Islet precursor cell (in vitro differentiated cells): ENCODE results near the gene CRY2.
"Not testable (repeated sequence)": the region's sequence is repeated elsewhere in the genome, so short reads cannot be mapped to it uniquely, and the experiment has no call there.

Experiments
- DNase-seq: peaks from one replicate; pipeline ENCODE4 v3.0.0-alpha.2; 2018

CRY2 gene

GRCh38 chr11:45811571-45812290 is 35.5 kb upstream of the CRY2 start:
- DNase-seq, result no peak

DNA sequence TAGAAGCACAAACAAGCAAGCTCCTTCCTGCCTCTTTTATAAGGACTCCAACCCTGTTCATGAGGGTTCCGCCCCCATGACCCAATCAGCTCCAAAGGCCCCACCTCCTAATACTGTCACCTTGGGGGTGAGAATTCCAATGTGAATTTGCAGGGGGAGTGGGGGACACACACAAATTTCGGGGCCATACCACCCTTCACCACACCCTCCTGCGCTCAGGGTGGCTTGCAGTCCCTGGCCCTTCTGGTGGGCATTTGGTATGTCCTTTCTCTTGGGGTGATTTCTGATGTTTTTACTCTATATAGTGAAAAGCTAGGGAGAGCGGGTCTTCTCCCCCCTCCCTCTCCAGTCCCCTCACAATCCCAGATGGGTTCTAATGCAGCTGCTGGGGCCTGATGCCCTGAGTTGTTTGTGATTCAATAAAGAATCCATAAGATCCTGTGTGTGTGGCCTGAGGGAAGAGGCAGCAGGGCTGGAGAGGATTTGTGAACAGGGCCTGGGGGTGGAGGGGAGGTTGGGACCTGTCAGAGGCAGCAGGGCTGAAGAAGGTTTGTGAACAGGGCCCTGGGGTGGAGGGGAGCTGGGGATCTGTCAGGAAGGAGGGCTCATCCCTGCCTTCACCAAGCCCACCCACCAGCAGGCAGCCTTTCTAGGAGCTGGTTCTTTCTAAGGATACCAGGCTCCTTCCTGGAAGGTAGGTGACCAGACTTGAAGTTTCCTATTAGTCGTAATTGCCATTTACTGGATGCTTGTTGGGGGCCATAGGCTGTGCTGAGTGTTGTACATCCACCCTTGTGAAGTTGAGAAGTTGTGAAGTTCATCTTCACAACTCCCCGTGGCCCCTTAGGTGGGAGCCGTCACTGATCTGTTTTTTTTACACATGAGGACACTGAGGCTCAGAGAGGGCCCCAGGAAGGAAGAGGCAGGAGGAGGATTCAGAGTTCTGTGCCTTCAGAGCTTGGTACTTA is 34.4 kb upstream of the CRY2 start:
- no peak for DNase-seq

DNA sequence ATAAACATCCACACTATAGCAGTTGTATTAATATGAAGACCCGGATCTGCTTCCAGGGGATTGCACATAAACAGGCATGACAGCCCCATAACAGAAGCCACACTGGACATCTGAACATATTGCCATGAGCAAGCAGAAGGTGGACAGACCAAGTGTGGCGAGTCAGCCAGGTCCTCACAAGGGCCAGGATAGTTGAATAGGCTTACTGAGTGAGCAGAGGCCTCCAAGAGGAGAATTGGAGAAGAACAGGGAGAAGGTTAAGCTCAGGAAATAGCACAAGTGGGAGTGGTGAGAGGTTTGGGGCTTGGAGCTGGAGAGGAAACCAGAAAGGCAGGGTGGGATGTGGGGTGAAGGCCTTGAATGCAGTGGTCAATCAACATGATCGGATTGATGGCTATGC is 31.5 kb upstream of the CRY2 start:
- DNase-seq, result no peak

- DNase-seq, result no peak
Measured at GRCh38 chr11:45816614-45817013, 30.7 kb upstream of the CRY2 start.

- no peak for DNase-seq
Measured at GRCh38 chr11:45817191-45817590, 30.1 kb upstream of the CRY2 start.

DNA sequence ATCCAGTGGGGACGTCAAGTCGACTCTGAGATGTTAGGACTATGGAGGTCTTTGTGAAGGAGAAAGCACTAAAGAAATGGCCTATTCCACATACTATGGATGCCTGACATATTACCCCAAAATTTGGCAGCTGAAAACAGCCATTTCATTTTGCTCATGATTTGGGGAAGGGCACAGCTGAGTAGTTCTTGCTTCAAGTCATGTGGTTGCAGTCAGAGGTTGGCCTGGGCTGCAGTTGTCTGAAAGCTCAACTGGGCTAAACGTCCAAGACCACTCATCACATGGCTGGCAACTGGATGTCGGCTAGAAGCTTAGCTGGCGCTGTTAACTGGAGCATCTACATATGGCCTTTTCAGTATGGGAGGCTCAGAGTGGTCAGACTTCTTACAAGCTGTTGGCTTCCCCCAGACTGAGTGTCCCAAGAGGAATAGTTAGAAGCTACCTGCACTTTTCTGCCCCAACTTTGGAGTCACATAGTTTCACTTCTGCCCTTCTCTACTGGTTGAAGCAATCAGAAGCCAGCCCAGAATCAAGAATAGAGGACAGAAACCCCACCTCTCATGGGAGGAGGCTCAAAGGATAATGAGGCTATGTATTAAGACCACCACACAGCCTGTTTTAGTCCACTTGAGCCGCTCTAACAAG is 28.2 kb upstream of the CRY2 start:
- no peak for DNase-seq

- DNase-seq, result no peak
Measured at GRCh38 chr11:45820211-45820857, 26.9 kb upstream of the CRY2 start.

DNA sequence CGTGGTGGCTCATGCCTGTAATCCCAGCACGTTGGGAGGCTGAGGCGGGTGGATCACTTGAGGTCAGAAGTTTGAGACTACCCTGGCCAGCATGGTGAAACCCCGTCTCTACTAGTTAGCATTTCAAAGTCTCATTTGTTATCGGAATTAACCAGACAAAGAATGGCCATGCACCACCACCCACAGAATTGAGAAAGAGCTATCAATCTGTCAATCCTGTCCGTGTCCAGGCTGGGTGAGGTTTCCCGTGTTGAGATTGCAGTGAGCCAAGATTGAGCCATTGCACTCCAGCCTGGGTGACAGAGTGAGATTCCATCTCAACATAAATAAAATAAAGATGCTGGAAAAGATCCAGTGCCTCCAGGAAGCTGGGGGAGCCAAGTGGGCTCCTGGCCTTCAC is 20.8 kb upstream of the CRY2 start:
- DNase-seq, result not testable (repeated sequence)

DNA sequence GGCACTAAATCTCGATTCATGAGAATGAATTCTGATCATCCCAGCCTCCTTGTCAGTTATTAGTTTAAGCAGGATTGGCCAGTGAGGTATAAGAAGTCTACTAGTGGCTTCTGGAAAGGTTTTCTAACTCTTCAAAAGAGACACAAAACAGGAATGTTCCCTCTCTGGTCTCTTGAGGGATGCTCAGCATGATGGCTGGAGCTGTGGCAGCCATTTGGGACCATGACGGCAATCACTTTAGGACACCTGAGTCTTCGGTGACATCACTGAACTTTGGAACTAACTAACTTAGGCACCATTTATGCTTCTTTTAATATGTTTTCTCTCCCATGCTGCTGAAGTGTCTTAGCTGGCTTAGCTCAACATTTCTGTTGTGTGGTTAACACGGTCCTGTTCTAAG is 20.2 kb upstream of the CRY2 start:
- no peak for DNase-seq

DNA sequence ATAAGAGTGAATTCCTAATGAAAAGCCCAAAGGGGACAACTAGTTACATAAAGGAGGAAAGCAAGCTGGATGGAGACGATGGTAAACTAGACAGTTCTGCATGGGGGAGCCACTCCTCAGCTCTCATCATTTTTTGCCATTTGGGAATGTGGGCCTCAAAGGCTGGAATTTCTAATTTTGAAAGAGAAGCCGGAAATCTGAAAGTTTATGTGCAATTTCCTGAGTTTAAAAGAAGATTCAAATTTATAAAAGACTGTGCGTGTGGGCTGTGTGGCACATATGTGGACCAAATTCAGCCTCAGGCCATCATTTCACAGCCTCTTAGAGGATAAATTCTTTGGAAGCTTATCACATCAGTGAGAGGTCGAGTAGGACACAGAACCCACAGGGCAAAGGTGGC is 18.3 kb upstream of the CRY2 start:
- no peak for DNase-seq

DNA sequence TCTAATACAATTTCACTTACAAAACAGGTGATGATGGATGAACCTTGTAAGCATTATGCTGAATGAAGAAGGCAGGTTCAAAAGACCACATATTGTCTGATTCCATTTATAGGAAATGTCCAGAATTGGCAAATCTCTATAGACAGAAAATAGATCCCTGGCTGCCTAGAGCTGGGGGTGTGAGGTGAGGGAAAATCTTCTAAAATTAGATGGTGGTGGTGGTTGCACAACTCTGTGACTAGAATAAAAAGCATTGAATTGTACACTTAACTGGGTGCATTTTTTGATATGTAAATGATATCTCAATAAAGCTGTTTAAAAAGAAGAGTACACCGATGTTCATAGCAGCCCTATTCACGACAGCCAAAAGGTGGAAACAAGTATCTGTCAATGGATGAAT is 16.7 kb upstream of the CRY2 start:
- DNase-seq, result no peak

GRCh38 chr11:45832811-45833441 is 14.3 kb upstream of the CRY2 start:
- DNase-seq, result peak; percentile 66

GRCh38 chr11:45833761-45834160 is 13.5 kb upstream of the CRY2 start:
- no peak for DNase-seq

- DNase-seq, result no peak
Measured at GRCh38 chr11:45834298-45834756, 12.9 kb upstream of the CRY2 start.

DNA sequence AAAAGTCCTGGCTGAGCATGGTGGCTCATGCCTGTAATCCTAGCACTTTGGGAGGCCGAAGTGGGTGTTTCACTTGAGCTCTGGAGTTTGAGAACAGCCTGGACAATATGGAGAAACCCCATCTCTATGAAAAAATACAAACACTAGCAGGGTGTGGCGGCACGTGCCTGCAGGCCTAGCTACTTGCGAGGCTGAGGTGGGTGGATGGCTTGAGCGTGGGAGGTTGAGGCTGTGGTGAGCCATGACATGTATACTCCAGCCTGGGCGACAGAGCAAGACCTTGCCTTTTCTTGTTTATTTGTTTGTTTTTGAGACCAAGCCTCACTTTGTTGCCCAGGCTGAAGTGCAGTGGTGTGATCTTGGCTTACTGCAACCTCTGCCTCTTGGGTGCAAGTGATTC is 8.1 kb upstream of the CRY2 start:
- no peak for DNase-seq

GRCh38 chr11:45840251-45840650 is 7.0 kb upstream of the CRY2 start:
- not testable (repeated sequence) for DNase-seq

GRCh38 chr11:45843158-45843924 is 3.9 kb upstream of the CRY2 start:
- peak; percentile 92 for DNase-seq

- DNase-seq, result no peak
Measured at GRCh38 chr11:45844822-45845578, 2.3 kb upstream of the CRY2 start.

DNA sequence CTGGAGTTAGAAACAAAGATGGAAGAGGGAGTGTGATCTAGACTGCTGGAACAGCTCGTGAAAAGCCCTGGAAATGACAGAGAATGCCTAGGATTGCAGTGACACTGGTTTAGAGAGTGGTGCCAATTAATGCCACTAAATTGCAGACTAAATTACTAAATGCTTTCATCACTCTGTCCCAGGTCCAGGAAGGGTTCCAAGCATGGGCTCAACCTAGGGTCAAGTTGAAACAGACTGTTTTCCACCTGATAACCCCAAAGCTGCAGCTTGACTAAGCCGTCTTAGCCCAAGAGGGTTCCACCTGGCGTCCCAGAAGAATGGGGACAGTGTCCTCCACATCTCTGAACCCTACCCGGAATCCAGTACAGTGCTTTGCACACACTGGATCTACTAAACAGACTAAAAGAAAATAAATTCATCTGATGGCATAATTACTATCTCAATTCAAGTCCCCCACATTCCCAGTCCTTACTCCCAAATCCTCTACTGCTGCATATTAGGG is 1.1 kb upstream of the CRY2 start:
- no peak for DNase-seq

DNA sequence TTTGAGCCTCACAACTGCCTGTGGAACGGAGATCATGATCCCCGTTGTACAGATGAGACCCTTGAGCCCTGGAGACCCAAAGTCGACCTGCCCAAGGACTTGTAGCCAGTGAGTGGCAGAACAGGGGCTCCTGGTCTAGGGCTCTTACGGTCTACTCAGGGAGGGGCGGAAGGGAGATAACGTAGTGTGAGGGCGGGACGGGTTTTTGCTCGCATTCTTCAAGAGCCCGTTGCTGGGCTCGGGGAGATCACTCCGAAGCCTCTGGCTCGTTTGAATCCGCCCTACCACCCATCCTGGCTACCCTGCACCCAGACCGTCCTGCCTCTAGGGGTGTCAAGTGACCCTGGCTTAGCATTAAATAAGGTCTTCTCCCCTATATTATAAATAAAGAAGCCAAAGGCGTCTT is 639 bp downstream of the CRY2 start:
- DNase-seq, result peak; percentile 83

GRCh38 chr11:45848654-45849081 is 1.4 kb downstream of the CRY2 start:
- DNase-seq, result no peak
